GM12875 (cell line): Measurements from ENCODE around the gene GIMD1.
"Not testable (repeated sequence)": the region's sequence is repeated elsewhere in the genome, so short reads cannot be mapped to it uniquely, and the experiment has no call there.

ENCODE experiments used
- H3K4me3 ChIP-seq: one replicate; pipeline ENCODE4 v1.5.1; 2011; ENCODE audit warnings: low read depth, low read length, control low read depth
- TF ChIP-seq, protein P1 (sequence below): IDR thresholded peaks from 2 replicates; pipeline ENCODE4 v1.5.1; 2011; ENCODE audit warnings: low read depth, mild to moderate bottlenecking, control low read depth, inconsistent platforms, low read length, moderate library complexity, borderline replicate concordance; ENCODE audit not compliant: insufficient read depth

Gene GIMD1

GRCh38 chr4:106337916-106338315 is 30.7 kb downstream of the GIMD1 start:
- TF ChIP-seq, protein P1, sequence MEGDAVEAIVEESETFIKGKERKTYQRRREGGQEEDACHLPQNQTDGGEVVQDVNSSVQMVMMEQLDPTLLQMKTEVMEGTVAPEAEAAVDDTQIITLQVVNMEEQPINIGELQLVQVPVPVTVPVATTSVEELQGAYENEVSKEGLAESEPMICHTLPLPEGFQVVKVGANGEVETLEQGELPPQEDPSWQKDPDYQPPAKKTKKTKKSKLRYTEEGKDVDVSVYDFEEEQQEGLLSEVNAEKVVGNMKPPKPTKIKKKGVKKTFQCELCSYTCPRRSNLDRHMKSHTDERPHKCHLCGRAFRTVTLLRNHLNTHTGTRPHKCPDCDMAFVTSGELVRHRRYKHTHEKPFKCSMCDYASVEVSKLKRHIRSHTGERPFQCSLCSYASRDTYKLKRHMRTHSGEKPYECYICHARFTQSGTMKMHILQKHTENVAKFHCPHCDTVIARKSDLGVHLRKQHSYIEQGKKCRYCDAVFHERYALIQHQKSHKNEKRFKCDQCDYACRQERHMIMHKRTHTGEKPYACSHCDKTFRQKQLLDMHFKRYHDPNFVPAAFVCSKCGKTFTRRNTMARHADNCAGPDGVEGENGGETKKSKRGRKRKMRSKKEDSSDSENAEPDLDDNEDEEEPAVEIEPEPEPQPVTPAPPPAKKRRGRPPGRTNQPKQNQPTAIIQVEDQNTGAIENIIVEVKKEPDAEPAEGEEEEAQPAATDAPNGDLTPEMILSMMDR = no peak
- no peak overlapping the region for H3K4me3 ChIP-seq

DNA sequence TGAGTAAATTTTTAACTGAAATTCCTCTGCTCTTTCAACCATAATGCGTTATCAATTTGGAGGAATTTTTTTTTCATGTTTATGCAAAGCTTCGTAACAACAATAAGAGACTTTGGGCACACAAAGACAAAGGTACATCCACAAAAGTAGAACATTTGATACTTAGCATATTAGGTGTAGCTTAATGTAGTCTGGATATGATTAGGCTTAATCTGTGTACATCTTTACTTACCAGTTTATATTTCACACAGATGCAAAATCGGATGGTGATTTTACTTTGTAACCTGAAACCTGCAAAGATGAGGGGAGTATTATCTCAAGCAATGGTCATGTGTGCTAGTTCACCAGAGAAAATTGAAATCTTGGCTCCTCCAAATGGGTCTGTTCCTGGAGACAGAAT is 32.0 kb downstream of the GIMD1 start:
- H3K4me3 ChIP-seq = no peak overlapping the region
- TF ChIP-seq, protein P1 = no peak

GRCh38 chr4:106334741-106335470 is 33.7 kb downstream of the GIMD1 start:
- no peak overlapping the region for H3K4me3 ChIP-seq
- TF ChIP-seq, protein P1 = no peak

GRCh38 chr4:106333186-106333585 is 35.4 kb downstream of the GIMD1 start:
- H3K4me3 ChIP-seq = no peak overlapping the region
- TF ChIP-seq, protein P1 = no peak

- no peak overlapping the region for H3K4me3 ChIP-seq
- TF ChIP-seq, protein P1 = peak; percentile 59
Measured at GRCh38 chr4:106329041-106329618, 39.4 kb downstream of the GIMD1 start.

DNA sequence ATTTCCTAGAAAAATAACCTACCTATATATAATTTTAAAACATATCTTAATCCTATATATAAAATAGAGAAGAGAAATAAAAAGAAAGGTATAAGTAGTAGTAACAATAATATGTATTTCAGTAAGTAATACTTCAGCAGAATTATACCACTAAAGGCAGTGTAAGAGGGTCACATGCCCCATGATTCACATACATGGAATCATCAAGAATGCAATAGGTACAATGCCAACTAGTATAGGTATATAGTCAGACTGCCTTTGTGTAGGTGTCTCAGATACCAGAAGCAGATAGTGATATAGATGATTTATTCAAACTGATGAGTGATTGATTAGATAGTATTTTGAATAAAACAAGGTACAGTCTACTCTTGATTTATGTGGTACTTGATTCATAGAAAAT is 42.8 kb downstream of the GIMD1 start:
- no peak overlapping the region for H3K4me3 ChIP-seq
- TF ChIP-seq, protein P1 = no peak

- no peak overlapping the region for H3K4me3 ChIP-seq
- TF ChIP-seq, protein P1 = no peak
Measured at GRCh38 chr4:106323119-106323518, 45.5 kb downstream of the GIMD1 start.

DNA sequence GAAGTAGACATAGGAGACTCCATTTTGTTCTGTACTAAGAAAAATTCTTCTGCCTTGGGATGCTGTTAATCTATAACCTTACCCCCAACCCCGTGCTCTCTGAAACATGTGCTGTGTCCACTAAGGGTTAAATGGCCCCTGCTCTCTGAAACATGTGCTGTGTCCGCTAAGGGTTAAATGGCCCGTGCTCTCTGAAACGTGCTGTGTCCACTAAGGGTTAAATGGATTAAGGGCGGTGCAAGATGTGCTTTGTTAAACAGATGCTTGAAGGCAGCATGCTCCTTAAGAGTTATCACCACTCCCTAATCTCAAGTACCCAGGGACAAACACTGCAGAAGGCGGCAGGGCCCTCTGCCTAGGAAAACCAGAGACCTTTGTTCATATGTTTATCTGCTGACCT is 46.8 kb downstream of the GIMD1 start:
- not testable (repeated sequence) for H3K4me3 ChIP-seq

- not testable (repeated sequence) for H3K4me3 ChIP-seq
Measured at GRCh38 chr4:106321168-106321567, 47.4 kb downstream of the GIMD1 start.
